ENCODE data around the gene UQCRQ.

The UQCRQ gene

DNA sequence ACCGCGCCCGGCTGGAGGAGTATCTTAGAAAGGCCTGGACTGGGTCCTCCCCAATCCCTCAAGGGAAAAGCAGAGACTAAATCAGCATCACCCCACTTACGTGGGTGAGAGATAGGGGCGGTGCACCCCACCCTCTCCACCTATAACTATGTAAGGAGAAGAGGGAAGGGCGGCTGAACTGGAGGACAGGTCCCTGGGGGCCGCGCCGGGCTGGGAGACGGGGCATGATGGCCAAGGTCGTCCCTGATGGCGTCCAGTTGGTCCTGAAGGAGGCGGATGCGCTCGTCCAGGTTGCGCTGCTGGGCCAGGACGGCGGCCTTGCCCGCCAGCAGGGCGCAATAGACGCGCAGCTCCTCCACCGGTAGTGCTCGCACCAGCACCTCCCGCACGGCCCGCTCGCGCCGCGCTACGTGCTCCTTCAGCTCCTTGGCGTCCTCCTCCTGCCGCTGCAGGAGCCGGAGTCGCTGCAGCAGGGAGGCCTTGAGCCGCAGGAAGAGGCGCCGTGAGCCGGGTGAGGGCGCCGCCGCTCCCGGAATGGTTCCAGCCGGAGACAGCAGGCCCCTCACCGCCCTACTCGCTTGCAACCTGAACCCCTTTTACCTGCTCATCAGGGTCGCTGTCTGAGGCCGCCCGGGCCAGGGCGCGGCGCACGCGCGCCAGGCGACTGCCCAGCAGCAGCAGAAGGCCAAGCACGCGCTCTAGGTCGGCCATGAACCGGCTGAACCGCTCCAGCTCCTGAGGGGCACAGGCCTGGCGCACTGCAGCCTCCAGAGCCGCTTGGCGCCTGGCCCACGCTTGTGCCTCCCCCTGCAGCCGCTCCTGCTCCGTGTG lies 43.6 kb upstream of the UQCRQ start:
- no peak for DNase-seq (ENCODE audit: low spot score)
- TF ChIP-seq, protein P1, sequence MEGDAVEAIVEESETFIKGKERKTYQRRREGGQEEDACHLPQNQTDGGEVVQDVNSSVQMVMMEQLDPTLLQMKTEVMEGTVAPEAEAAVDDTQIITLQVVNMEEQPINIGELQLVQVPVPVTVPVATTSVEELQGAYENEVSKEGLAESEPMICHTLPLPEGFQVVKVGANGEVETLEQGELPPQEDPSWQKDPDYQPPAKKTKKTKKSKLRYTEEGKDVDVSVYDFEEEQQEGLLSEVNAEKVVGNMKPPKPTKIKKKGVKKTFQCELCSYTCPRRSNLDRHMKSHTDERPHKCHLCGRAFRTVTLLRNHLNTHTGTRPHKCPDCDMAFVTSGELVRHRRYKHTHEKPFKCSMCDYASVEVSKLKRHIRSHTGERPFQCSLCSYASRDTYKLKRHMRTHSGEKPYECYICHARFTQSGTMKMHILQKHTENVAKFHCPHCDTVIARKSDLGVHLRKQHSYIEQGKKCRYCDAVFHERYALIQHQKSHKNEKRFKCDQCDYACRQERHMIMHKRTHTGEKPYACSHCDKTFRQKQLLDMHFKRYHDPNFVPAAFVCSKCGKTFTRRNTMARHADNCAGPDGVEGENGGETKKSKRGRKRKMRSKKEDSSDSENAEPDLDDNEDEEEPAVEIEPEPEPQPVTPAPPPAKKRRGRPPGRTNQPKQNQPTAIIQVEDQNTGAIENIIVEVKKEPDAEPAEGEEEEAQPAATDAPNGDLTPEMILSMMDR (IDR thresholded peaks at IDR 0.05) = no peak
- H3K4me3 ChIP-seq = peak overlapping the region; percentile 61
- H3K27ac ChIP-seq = no peak overlapping the region

DNA sequence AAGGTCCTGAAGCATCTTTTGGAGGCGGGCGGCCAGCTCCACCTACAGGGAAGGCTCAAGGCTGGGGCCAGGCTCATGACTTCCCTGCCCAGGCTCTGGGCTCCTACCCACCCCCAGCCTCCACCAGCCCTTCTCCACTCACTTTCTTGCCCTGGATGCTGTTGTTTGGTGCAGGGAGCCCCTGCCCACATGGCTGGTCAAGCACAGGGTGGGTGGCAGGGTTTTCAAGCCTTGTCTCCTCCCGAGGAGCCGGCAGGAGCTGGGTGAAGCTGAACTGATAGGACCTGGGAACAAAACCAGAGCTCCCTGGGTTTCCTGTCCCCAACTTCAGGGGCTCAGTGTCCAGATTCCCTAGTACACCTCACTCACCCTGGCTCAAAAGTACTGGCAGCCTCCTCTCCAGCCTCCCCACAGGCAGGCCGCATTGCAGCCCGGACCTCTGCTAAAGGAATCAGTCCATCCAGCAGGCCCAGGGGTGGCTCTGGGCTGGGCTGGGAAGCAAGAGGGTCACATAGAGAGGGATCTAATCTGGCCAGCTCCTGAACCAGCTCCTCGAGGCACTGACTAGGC lies 42.9 kb upstream of the UQCRQ start:
- TF ChIP-seq, protein P1 (IDR thresholded peaks at IDR 0.05) = no peak
- Histone ChIP-seq H3K27ac (no peak overlapping the region), H3K4me3 (peak overlapping the region; percentile 61)
- DNase-seq (ENCODE audit: low spot score) = no peak

GRCh38 chr5:132824426-132824825 lies 42.0 kb upstream of the UQCRQ start:
- TF ChIP-seq, protein P1 (IDR thresholded peaks at IDR 0.05) = no peak
- Histone ChIP-seq H3K27ac (no peak overlapping the region), H3K4me3 (no peak overlapping the region)
- DNase-seq (ENCODE audit: low spot score) = no peak

- TF ChIP-seq, protein P1 (IDR thresholded peaks at IDR 0.05) = no peak
- no peak for DNase-seq (ENCODE audit: low spot score)
- peak overlapping the region; percentile 59 for H3K4me3 ChIP-seq
- no peak overlapping the region for H3K27ac ChIP-seq
Observed at GRCh38 chr5:132825033-132825833, 41.2 kb upstream of the UQCRQ start.

- peak overlapping the region in 1 of 2 donors; percentile 15 for H3K27ac ChIP-seq
- TF ChIP-seq, protein P1 (IDR thresholded peaks at IDR 0.05) = no peak
- no peak for DNase-seq (ENCODE audit: low spot score)
- H3K4me3 ChIP-seq = peak overlapping the region; percentile 59
Observed at GRCh38 chr5:132825834-132826391, 40.5 kb upstream of the UQCRQ start.

GRCh38 chr5:132826424-132827082 lies 39.9 kb upstream of the UQCRQ start:
- TF ChIP-seq, protein P1 (IDR thresholded peaks at IDR 0.05) = no peak
- no peak for DNase-seq (ENCODE audit: low spot score)
- Histone ChIP-seq H3K27ac (peak overlapping the region in 1 of 2 donors; percentile 23), H3K4me3 (no peak overlapping the region)

Measured in coronary artery (tissue), 2 donors.